ENCODE results near the gene MGAT2. TPM values are rescaled to one million over a fixed set of nuclear protein-coding genes. Genes with fewer than 3 reads are reported as not detected.

The MGAT2 gene
- total and polyA plus RNA-seq, 2 donors (not counting 3 experiments of a cell fraction or from before 2014, with no cell fraction given) = 36.4 to 72.6 TPM

- no peaks in the 10 kb centered on the region for H3K27me3 ChIP-seq (ENCODE audit: control insufficient read depth in 2 of 2, insufficient read depth in 2 of 2, low read length in 2 of 2)
- peak; percentile 21 for TF ChIP-seq GATA2 (IDR thresholded peaks at IDR 0.05; ENCODE audit: insufficient read depth, insufficient read length, low read depth, low read length)
- TF ChIP-seq CTCF (IDR thresholded peaks at IDR 0.05; ENCODE audit: extremely low read depth in 1 of 2, insufficient read depth in 1 of 2, low read depth in 1 of 2, low read length in 2 of 2) = peak; percentile 59 to 62
- TF ChIP-seq EZH2 (IDR thresholded peaks at IDR 0.05; ENCODE audit: borderline replicate concordance, low read depth, low read length, severe bottlenecking) = no peak
- peak; percentile 11 for TF ChIP-seq POLR2AphosphoS5 (IDR thresholded peaks at IDR 0.05; ENCODE audit: insufficient read depth, low read depth, low read length)
- ChIA-PET POLR2A (interaction anchor here (0.5 to 2.5 kb wide), 5 partner anchors 8 to 181 kb away, joined by 3 to 12 read pairs (median 10); partner anchors contain the start of genes KLHDC2, LRR1, MGAT2 and RPL36AL), CTCF (interaction anchor here (0.7 to 3.8 kb wide), 12 partner anchors 8 to 125 kb away, joined by 3 to 30 read pairs (median 8); partner anchors contain the start of genes LRR1, MGAT2 and RPL36AL)
- BruUV-seq (replicated peaks) = no TSS peak
- H3K9me1 ChIP-seq (replicated peaks; ENCODE audit: control insufficient read depth, extremely low read depth, insufficient read depth, low read length) = no peaks in the 10 kb centered on the region
- FAIRE-seq = peak; percentile 79
- peak; percentile 87 for DNase-seq (ENCODE audit: low read depth, low spot score)
- H3K79me2 ChIP-seq (ENCODE audit: control insufficient read depth, insufficient read depth, low read length) = peaks cover 43% of the 10 kb centered on the region
- dilution Hi-C loops (cut with MboI; ENCODE audit: extremely low pct_ligation_motif_present, low sequenced_read_pairs) = no loop called here
- H3K36me3 ChIP-seq (ENCODE audit: control insufficient read depth in 2 of 2, extremely low read depth in 1 of 2, insufficient read depth in 2 of 2, low read length in 2 of 2) = peaks cover 6 to 8% of the 10 kb centered on the region in 2 experiments
- peaks cover 5% of the 10 kb centered on the region for H4K20me1 ChIP-seq (replicated peaks; ENCODE audit: control insufficient read depth, extremely low read depth, insufficient read depth, low read length)
- H3K4me1 ChIP-seq (ENCODE audit: control insufficient read depth, extremely low read depth, insufficient read depth, low read length) = peaks cover 10% of the 10 kb centered on the region
- peak overlapping the region; percentile 36 for H2AFZ ChIP-seq (ENCODE audit: low read depth, low read length)
- peak overlapping the region; percentile 29 for H3K9ac ChIP-seq (replicated peaks; ENCODE audit: extremely low read depth, insufficient read depth, low read length)
- intact Hi-C loops (cut with micrococcal nuclease) = loop anchor here (1.0 to 5.0 kb wide), 7 partner anchors 11 to 180 kb away; partner anchors contain the start of genes KLHDC1, LRR1, MGAT2 and RPL36AL
- peak overlapping the region in 1 of 3 experiments; percentile 34 for H3K4me3 ChIP-seq (replicated peaks in 1 of 3; ENCODE audit: insufficient read depth in 1 of 3, low read depth in 1 of 3, low read length in 3 of 3)
- H3K4me2 ChIP-seq (ENCODE audit: insufficient read depth, low read length) = peak overlapping the region; percentile 75
- peak overlapping the region; percentile 82 for H3K27ac ChIP-seq (ENCODE audit: insufficient read depth, low read depth, low read length)
- H3K9me3 ChIP-seq (replicated peaks; ENCODE audit: control insufficient read depth, insufficient read depth, low read length) = no peaks in the 10 kb centered on the region
Observed at GRCh38 chr14:49586673-49587460, 33.7 kb upstream of the MGAT2 start.
